ENCODE data around the gene MAP3K7CL.

MAP3K7CL gene

DNA sequence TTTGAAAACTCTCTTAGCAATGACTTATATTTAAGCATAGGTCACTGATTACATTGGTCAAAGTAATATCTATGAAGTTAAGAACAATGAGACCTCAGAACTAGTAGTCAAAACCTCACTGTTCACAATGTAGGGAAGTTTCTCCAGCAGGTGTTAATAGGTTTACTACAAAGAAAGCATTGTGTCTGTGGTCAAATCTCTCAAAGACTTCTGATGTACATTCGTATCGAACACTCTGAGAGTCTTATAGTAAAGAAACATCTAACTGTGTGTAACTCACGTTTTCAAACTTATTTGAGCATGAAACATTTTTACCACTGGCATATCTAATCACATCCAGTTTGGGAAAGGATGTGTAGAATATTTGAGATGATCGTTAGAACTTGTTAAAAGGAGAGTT lies 76.0 kb downstream of the MAP3K7CL start:
- CTCF ChIA-PET: no interaction called here
- no peak for DNase-seq (ENCODE audit: low spot score)
- POLR2A ChIA-PET (ENCODE audit: low non-redundant PET): no interaction called here
- TF ChIP-seq, protein P1, sequence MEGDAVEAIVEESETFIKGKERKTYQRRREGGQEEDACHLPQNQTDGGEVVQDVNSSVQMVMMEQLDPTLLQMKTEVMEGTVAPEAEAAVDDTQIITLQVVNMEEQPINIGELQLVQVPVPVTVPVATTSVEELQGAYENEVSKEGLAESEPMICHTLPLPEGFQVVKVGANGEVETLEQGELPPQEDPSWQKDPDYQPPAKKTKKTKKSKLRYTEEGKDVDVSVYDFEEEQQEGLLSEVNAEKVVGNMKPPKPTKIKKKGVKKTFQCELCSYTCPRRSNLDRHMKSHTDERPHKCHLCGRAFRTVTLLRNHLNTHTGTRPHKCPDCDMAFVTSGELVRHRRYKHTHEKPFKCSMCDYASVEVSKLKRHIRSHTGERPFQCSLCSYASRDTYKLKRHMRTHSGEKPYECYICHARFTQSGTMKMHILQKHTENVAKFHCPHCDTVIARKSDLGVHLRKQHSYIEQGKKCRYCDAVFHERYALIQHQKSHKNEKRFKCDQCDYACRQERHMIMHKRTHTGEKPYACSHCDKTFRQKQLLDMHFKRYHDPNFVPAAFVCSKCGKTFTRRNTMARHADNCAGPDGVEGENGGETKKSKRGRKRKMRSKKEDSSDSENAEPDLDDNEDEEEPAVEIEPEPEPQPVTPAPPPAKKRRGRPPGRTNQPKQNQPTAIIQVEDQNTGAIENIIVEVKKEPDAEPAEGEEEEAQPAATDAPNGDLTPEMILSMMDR (conservative IDR thresholded peaks at IDR 0.05; ENCODE audit: low read depth): no peak
- no peak overlapping the region for H3K27ac ChIP-seq

DNA sequence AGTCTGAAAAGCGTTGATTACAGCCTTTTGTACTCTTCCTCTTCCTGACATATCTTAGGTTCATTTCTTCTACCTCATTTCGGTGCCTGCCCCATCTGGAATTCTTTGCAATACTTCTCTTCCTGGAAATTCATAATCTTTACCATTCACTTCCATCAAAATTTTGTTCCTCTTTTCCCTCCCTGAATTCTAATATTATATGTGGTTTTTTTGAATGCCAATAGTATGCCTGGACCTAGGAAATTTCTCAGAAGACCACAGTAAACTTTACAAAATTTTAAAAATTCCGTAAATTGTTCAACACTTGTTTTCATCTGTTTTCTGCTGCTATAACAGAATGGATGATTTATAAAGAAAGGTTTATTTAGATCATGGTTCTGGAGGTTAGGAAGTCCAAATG lies 76.8 kb downstream of the MAP3K7CL start:
- CTCF ChIA-PET: no interaction called here
- TF ChIP-seq, protein P1 (conservative IDR thresholded peaks at IDR 0.05; ENCODE audit: low read depth): no peak
- no peak overlapping the region for H3K27ac ChIP-seq
- POLR2A ChIA-PET (ENCODE audit: low non-redundant PET): no interaction called here
- DNase-seq (ENCODE audit: low spot score): no peak

DNA sequence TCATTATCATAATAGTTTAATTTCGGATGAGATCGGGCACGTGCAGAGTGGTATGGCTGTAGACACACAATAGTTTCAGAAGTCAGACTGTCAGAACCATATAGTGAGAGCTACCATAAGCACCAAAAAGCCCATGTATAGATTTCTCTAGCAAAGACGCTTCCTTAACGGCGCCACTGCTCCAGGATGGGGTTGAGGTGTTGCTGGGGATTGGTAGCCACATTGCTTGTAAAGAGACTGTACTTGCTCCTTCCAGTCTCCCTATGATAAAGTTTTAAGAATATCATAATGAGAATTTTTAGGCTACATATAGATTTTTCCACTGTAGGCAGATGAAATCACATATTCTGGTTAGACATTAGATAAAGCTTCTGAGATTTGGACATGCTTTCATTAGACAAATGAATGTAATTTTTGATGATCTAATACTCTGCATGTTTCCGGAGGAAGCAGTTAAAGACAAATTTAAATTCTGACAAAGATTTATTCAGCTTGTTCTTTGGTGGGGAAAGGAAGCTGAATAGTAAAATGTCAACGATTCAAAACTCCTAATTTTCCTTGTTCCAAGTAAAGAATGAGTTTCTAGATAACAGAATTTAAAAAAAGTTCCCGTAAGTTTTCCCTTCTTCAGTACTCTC lies 77.7 kb downstream of the MAP3K7CL start:
- ChIA-PET CTCF (no interaction called here), POLR2A (ENCODE audit: low non-redundant PET) (no interaction called here)
- DNase-seq (ENCODE audit: low spot score): no peak
- TF ChIP-seq, protein P1 (conservative IDR thresholded peaks at IDR 0.05; ENCODE audit: low read depth): no peak
- no peak overlapping the region for H3K27ac ChIP-seq

DNA sequence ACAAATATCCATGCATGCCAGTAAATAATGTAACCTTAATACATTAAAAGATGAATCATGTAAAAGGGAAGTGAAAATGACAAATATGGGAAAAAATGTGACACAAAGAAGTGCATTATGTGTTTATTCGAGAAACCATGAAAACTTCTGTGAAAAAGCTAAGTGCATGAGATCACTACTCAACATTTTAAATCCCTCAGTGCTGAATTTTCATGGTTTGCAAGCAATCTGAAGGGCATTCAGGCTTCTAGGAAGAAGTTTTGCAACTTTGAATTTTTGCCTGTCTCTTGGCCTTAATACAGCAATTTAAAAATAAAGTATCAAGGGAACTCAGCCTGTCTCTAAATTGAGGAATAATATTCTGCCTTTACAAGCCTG lies 78.2 kb downstream of the MAP3K7CL start:
- CTCF ChIA-PET: no interaction called here
- TF ChIP-seq, protein P1 (conservative IDR thresholded peaks at IDR 0.05; ENCODE audit: low read depth): no peak
- H3K27ac ChIP-seq: no peak overlapping the region
- POLR2A ChIA-PET (ENCODE audit: low non-redundant PET): no interaction called here
- DNase-seq (ENCODE audit: low spot score): no peak

DNA sequence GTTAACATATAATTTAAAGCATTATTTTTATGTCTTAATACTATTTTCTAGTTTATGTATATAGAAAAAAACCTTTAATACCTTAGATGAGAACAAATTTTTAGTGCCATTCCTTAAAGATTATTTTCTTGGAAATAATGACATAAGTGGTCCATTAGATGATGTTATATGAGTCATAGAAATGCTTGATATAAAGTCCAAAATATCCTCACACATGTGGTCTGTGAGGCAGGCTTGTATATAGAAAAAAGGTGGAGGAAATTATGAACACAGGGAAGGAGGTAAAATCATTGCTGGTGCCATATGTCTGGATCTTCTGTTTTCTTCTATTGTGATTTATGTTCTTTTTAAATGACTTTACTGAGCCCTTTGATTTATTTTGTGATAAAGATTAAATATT lies 79.3 kb downstream of the MAP3K7CL start:
- TF ChIP-seq, protein P1 (conservative IDR thresholded peaks at IDR 0.05; ENCODE audit: low read depth): no peak
- DNase-seq (ENCODE audit: low spot score): no peak
- ChIA-PET POLR2A (ENCODE audit: low non-redundant PET) (no interaction called here), CTCF (no interaction called here)
- H3K27ac ChIP-seq: no peak overlapping the region

GRCh38 chr21:29211205-29211604 lies 80.8 kb downstream of the MAP3K7CL start:
- no peak for DNase-seq (ENCODE audit: low spot score)
- CTCF ChIA-PET: no interaction called here
- POLR2A ChIA-PET (ENCODE audit: low non-redundant PET): no interaction called here
- no peak overlapping the region for H3K27ac ChIP-seq
- TF ChIP-seq, protein P1 (conservative IDR thresholded peaks at IDR 0.05; ENCODE audit: low read depth): no peak

DNA sequence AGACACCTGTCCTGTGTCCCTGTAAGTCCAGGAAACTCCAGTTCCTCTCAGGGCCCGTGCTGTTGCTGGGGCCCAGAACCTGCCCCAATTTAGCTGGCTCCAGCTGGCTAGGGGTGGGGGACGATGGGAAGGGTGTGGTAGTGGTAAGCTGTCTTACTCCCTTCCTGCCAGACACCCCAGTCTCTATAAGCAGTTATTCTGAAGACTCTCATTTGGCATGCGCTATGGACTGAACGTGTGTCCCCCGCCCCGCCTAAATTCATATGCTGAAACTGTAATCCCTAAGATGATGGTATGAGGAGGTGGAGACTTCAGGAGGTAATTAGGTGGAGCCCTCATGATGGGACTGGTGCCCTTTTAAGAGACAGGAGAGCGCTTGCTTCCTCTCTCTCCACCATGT lies 82.0 kb downstream of the MAP3K7CL start:
- no peak for DNase-seq (ENCODE audit: low spot score)
- ChIA-PET CTCF (no interaction called here), POLR2A (ENCODE audit: low non-redundant PET) (no interaction called here)
- peak overlapping the region; percentile 22; the same call in 1 of the 2 replicates for H3K27ac ChIP-seq
- TF ChIP-seq, protein P1 (conservative IDR thresholded peaks at IDR 0.05; ENCODE audit: low read depth): no peak

Measured in RWPE1 (cell line).